ENCODE results near the gene MRPL28. TPM values are rescaled to one million over a fixed set of nuclear protein-coding genes. Genes with fewer than 3 reads are reported as not detected.
"Not testable (repeated sequence)": the region's sequence is repeated elsewhere in the genome, so short reads cannot be mapped to it uniquely, and the experiment has no call there.

The MRPL28 gene
- total RNA-seq, 1 experiment from 2014 or later, result 357 TPM

DNA sequence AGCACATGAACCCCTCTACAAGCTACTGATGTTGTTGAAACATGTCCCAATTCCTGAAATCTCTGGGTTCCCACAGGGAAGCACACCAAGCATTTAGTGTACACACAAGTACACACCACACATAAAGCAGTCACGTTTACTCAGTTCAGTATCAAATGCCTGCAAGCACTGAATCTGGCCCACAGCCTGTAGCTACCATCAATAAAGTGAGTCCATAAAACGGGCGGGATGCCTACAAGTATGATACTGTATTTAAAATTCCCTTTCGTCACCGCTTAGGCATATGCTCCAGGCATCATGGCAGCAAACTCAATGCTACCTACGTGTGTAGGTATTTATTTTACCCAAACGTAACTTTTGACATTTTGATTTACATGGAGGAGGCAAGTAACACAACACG, 20.1 kb downstream of the MRPL28 start:
- in situ Hi-C loops (cut with HindIII; ENCODE audit: low pct_unique_long_range_greater_than_20kb, low sequenced_read_pairs), result no loop called here
- DNase-seq (ENCODE audit: low read depth), result no peak

- in situ Hi-C loops (cut with HindIII; ENCODE audit: low pct_unique_long_range_greater_than_20kb, low sequenced_read_pairs), result no loop called here
- peak; percentile 90 for DNase-seq (ENCODE audit: low read depth)
Measured at GRCh38 chr16:349211-349610, 21.1 kb downstream of the MRPL28 start.

DNA sequence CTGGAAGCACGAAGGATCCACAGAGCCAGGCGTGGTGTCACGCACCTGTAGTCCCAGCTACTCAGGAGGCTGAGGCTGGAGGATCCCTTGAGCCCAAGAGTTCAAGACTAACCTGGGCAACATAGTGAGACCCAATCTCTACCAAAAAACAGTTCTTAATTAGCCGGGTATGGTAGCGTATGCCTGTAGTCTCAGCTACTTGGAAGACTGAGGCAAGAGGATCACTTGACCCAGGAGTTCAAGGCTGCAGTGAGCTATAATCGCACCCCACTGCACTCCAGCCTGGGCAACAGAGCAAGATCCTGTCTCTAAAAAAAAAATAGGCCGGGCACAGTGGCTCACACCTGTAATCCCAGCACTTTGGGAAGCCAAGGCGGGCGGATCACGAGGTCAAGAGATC, 21.8 kb downstream of the MRPL28 start:
- in situ Hi-C loops (cut with HindIII; ENCODE audit: low pct_unique_long_range_greater_than_20kb, low sequenced_read_pairs); DNase-seq (ENCODE audit: low read depth): not testable (repeated sequence)

DNA sequence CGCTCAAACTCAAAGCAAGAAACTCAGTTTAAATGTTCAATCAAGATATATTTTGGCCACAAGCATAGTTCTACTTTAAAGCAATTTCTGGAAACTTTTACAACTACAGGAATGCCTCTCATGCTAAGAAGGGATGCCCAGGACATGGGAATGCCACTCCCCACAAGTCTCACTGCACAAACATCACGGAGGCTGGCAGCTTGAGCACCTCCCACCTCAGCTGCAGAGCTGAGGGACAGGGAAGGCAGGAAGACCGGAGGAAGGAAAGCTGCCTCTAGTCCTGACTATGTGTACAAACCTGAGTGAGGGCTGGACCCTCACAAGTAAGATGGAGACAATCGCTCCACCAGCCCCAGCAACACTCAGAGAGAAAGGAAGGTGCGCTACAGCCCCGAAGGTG, 23.1 kb downstream of the MRPL28 start:
- DNase-seq (ENCODE audit: low read depth), result no peak
- in situ Hi-C loops (cut with HindIII; ENCODE audit: low pct_unique_long_range_greater_than_20kb, low sequenced_read_pairs), result no loop called here

DNA sequence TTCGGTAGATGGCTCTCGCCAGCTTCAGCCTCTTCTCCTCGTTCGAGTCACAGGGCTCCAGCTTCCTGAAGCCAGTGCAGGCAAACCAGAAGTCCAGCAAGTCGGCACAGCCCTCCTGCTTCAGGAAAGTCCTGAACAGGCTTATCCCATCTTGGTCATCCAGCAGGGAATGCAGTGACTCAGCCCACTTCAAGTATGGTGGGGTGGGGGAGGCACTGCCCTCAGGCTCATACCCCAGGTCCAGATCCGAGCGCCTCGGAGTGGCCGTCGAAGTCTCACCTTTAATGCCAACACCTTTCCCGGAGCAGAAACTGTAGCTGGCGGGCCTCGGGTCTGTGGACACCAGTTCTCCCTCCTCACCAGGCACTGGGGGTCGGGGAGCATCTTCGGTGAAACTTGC, 23.8 kb downstream of the MRPL28 start:
- in situ Hi-C loops (cut with HindIII; ENCODE audit: low pct_unique_long_range_greater_than_20kb, low sequenced_read_pairs), result no loop called here
- no peak for DNase-seq (ENCODE audit: low read depth)

GRCh38 chr16:345772-346171, 24.6 kb downstream of the MRPL28 start:
- in situ Hi-C loops (cut with HindIII; ENCODE audit: low pct_unique_long_range_greater_than_20kb, low sequenced_read_pairs), result no loop called here
- no peak for DNase-seq (ENCODE audit: low read depth)

- in situ Hi-C loops (cut with HindIII; ENCODE audit: low pct_unique_long_range_greater_than_20kb, low sequenced_read_pairs), result no loop called here
Measured at GRCh38 chr16:342455-343213, 27.7 kb downstream of the MRPL28 start.

GRCh38 chr16:341974-342336, 28.4 kb downstream of the MRPL28 start:
- DNase-seq (ENCODE audit: low read depth), result not testable (repeated sequence)

More at GRCh38 chr16:342455-343213, 27.7 kb downstream of the MRPL28 start:
- DNase-seq (ENCODE audit: low read depth), result no peak

DNA sequence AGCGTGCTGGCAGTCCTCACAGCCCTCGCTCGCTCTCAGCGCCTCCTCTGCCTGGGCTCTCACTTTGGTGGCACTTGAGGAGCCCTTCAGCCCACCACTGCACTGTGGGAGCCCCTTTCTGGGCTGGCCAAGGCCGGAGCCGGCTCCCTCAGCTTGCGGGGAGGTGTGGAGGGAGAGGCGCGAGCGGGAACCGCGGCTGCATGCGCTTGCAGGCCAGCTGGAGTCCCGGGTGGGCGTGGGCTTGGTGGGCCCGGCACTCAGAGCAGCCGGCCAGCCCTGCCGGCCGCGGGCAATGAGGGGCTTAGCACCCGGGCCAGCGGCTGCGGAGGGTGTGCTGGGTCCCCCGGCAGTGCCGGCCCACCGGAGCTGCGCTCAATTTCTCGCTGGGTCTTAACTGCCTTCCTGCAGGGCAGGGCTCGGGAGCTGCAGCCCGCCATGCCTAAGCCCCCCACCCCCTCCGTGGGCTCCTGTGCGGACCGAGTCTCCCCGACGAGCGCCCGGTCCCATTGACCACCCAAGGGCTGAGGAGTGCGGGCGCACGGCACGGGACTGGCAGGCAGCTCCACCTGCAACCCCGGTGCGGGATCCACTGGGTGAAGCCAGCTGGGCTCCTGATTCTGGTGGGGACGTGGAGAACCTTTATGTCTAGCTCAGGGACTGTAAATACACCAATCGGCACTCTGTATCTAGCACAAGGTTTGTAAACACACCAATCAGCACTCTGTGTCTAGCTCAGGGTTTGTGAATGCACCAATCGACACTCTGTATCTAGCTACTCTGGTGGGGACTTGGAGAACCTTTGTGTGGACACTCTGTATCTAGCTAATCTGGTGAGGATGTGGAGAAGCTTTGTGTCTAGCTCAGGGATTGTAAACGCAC, 29.0 kb downstream of the MRPL28 start:
- DNase-seq (ENCODE audit: low read depth); in situ Hi-C loops (cut with HindIII; ENCODE audit: low pct_unique_long_range_greater_than_20kb, low sequenced_read_pairs): not testable (repeated sequence)

More at GRCh38 chr16:341974-342336, 28.4 kb downstream of the MRPL28 start:
- in situ Hi-C loops (cut with HindIII; ENCODE audit: low pct_unique_long_range_greater_than_20kb, low sequenced_read_pairs), result not testable (repeated sequence)

- DNase-seq (ENCODE audit: low read depth), result no peak
- in situ Hi-C loops (cut with HindIII; ENCODE audit: low pct_unique_long_range_greater_than_20kb, low sequenced_read_pairs), result no loop called here
Measured at GRCh38 chr16:340370-341091, 29.8 kb downstream of the MRPL28 start.

DNA sequence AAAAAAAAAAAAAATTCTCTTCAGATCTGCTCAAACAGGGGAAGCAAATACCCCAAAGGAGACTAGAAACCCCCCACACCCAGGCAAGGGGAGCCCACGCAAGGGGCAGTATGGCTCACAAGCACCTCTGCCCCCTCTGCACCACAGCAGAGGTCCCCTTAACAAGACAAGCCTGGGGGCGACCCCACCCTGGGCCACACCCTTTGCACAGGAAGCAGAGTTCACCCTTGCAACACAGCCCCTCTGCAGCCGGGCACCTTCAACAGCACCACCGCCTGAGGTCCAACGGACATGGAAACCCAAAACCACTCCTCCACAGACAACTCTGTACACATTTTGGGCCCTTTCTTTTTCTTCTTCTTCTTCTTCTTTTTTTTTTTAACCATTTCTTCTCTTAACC, 30.7 kb downstream of the MRPL28 start:
- no peak for DNase-seq (ENCODE audit: low read depth)
- in situ Hi-C loops (cut with HindIII; ENCODE audit: low pct_unique_long_range_greater_than_20kb, low sequenced_read_pairs), result no loop called here

DNA sequence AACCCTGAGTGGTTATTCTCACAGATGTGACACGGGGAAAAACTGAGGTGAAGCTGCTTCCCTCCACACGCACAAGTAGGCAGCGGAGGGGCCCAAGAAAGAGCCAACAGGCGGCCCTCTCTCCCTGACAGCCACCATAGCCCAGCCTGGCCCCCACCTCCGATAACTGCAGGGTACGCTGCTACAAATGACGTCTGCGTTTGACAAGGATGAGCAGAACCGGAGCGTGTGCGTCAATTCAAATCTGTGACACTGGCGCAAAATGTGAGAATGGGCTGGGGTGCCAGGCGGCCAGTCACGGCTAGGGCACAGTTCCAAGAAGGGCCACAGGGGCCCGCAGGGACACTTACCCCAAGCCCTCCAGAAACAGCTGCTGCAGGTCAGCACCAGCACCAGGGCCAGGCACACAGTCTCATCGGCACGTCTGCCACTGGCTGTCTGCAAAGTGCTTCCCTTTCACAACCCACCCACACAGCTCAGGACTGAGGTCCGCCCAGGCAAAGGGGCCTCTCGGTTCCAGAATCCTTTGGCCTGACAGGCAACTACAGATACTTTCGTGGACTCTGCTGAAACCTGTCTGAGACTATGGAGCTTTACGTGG, 32.3 kb downstream of the MRPL28 start:
- no peak for DNase-seq (ENCODE audit: low read depth)
- in situ Hi-C loops (cut with HindIII; ENCODE audit: low pct_unique_long_range_greater_than_20kb, low sequenced_read_pairs), result no loop called here

GRCh38 chr16:337437-337836, 32.9 kb downstream of the MRPL28 start:
- in situ Hi-C loops (cut with HindIII; ENCODE audit: low pct_unique_long_range_greater_than_20kb, low sequenced_read_pairs), result no loop called here

DNA sequence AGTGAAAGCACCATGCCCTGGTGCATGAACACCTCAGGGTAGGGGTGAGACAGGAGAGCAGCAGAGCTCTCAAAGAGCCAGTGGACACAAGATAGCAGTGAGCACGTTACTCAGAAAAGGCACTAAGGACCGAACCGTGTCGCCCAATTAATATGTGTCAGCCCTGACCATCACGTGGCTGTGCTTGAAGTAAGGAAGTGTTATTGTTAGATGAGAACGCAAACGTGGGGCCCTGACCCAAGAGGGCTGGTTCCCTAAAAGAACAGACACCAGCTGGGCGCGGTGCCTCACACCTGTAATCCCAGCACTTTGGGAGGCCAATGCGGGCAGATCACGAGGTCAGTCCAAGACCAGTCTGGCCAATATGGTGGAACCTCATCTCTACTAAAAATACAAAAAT, 34.1 kb downstream of the MRPL28 start:
- no peak for DNase-seq (ENCODE audit: low read depth)
- in situ Hi-C loops (cut with HindIII; ENCODE audit: low pct_unique_long_range_greater_than_20kb, low sequenced_read_pairs), result no loop called here

More at GRCh38 chr16:337437-337836, 32.9 kb downstream of the MRPL28 start:
- no peak for DNase-seq (ENCODE audit: low read depth)

GRCh38 chr16:334861-335632, 35.3 kb downstream of the MRPL28 start:
- in situ Hi-C loops (cut with HindIII; ENCODE audit: low pct_unique_long_range_greater_than_20kb, low sequenced_read_pairs); DNase-seq (ENCODE audit: low read depth): not testable (repeated sequence)

DNA sequence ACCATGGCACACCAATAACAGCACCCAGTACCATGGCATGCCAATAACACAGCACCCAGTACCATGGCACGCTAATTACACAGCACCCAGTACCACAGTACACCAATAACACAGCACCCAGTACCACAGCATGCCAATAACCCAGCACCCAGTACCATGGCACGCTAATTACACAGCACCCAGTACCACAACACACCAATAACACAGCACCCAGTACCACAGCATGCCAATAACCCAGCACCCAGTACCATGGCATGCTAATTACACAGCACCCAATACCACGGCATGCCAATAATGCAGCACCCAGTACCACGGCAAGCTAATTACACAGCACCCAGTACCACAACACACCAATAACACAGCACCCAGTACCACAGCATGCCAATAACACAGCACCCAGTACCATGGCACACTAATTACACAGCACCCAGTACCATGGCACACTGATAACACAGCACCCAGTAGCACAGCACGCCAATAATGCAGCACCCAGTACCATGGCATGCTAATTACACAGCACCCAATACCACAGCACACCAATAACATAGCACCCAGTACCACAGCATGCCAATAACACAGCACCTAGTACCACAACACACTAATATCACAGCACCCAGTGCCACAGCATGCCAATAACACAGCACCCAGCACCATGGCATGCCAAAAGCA, 36.0 kb downstream of the MRPL28 start:
- DNase-seq (ENCODE audit: low read depth); in situ Hi-C loops (cut with HindIII; ENCODE audit: low pct_unique_long_range_greater_than_20kb, low sequenced_read_pairs): not testable (repeated sequence)

DNA sequence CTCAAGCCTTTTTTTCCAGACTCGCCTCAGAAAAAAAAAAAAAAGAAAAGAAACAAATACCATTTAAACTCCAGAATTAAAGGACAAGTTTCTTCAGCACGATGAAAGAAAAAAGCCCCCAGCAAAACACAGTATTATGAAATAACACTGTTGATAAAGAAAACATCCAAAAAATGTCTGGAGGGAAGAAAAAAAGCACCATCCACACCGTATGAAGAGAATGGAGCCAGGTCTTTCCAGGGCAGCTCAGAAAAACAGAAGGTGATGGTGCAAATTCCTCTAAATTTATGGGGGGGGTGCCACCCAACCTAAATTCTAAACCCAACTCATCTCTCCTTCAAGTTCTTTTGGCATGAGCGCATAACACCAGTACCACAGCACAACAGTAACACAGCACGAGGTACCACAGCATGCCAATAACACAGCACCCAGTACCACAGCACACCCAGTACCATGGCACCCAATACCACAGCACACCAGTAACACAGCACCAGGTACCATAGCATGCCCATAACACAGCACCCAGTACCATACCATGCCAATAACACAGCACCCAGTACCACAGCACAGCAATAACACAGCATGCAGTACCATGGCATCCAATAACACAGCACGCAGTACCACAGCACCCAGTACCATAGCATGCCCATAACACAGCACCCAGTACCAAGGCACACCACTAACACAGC, 36.8 kb downstream of the MRPL28 start:
- no peak for DNase-seq (ENCODE audit: low read depth)
- in situ Hi-C loops (cut with HindIII; ENCODE audit: low pct_unique_long_range_greater_than_20kb, low sequenced_read_pairs), result no loop called here
